HG03457 (cell line): ENCODE data around the gene MBL2.

Experiments
- ATAC-seq: cut with Tn5 transposase; IDR thresholded peaks from one replicate; pipeline ENCODE4 v1.9.1; 2021; ENCODE audit warnings: moderate number of reproducible peaks; ENCODE audit not compliant: unreplicated experiment

MBL2 gene

DNA sequence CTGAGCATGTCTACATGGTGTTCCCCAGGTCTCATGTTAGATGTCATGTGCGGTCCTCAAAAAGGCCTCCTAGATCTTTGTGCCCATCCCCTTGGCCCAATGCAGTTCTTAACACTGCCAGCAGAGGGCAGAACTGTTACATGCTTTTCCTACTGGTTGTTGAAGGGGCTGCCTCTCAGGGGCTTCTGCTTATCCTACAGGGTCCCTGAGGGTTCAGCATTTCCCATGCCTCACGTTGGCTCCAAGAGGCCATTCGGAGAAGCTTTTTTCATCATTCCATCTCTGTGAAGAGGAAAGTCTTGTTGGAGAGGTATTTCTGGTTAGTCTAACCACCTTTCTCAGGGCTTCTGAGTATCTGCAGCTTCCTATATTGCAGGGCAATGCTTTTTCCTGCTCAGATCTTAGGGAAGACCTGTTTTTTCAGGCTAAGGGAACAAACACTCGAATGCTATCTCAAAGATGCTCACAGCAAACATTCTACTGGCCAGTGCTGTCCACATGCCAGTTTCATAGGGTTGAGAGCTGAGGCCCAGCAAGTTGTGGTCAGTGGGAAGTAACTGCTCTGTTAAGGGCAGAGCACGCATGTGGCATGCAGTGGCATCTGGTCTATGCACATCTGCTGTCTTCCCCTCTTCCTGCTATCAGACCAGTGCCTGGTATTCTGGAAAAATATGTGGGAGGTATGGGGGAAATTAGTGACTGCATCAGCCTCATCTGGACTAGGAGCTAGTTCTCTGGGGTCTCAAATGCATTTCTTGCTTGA lies 31.5 kb downstream of the MBL2 start:
- no peak for ATAC-seq

DNA sequence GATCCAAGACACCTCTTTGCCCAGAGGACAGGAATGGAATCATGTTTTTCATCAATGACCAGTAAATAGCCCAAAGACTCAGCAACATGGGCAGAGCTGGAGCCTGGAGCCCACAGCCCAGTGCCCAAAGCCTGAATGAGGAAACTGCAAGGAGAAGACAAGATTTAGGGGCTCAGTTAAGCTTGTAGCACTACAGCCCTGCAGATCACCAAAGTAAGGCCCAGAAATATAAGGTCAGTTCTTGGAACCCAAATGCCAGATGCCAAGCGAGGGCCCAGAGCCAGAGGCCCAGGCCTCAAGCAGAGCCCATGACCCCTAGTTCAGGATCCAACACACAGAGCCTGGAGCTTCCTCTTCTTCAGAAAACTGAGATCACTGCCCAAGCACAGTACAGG lies 32.4 kb downstream of the MBL2 start:
- ATAC-seq, result no peak

DNA sequence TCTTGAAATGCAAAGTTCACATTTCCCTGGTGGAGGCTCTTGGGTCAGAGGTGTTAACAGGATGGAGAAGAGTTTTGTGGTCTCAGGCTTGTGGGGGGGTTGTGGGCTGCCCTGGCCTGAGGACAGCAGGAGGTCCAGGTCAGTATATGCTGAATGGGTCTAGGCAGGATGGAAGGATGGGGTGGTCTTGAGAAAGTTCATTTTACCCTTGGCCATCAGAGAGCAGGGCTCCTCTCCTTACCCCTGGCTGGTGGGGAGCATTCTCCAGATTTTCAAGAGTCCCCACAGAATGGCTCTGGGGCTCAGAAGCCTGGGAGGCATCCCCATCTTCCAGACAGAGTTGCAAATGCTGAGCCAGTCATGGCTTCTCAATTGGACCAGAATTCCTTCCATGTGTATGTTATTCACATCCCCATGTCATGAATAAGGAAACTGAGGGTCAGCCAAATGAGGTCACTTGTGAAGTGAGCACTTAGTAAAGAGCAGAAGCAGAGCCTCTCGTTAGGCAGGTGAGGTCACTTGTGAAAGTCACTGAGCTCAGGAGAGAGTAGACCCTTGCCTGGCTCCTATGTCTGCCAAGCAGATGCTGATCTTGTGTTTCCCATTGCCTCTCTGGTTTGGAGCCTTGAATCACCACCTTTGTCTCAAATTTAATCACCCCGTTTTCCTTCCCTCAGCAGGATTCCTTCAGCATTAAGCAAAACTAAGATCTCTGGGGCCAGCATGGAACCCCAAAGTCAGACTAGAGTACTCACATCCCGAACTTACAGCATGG lies 33.0 kb downstream of the MBL2 start:
- ATAC-seq, result no peak

DNA sequence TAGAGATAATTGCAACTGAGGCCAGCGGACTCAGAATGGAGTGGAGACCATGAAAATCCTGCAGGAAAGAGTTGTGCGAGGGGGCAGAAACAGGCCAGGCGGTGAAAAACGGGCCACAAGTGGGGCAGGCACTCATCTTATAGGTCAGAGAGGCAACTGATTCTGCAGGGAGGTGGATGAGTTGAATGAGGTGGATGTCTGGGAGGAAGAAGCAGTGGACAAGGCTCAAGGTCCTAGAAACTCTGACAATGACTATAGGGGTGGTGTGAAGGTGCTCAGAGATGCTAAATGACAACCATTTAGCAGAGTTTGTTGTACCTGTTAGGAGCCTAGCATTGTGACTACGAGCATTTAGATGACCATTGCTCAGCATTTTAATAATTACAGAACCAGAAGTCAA lies 33.6 kb downstream of the MBL2 start:
- ATAC-seq, result no peak

DNA sequence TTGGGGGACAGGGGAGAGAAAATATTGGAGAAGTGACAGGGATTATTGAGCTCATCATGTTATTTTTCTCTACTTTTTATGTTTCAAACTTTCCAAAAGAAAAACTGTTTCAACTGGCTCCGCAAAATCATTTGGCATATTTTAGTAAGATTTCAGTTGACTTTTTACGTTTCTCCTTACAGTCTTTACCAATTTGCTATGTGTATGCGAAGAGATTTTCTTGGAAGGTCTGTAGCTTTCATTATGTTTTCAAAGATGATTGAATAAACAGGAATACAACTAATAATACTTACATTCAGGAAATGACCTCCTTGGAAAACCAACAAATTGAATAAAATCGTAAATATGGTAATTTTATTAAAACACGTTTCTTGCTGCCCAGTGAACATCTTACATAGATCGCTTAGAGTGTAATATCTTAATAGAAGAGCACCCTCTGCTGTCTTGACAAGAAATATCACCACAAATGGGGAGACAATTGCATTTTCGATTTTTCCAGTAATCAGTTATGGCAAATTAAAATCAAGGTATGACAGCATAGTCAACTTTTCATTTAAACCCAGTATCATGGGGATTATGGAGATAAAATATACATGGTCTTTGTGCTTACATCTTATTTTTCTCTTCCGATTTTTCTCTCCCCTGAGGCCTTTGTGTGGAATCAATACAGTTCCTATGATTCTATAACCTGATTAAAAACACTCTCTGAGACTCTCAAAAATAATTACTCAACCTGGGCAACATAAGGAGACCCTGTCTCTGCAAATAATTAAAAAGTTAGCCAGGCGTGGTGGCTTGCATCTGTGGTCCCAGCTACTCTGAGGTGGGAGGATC lies 43.1 kb downstream of the MBL2 start:
- no peak for ATAC-seq

DNA sequence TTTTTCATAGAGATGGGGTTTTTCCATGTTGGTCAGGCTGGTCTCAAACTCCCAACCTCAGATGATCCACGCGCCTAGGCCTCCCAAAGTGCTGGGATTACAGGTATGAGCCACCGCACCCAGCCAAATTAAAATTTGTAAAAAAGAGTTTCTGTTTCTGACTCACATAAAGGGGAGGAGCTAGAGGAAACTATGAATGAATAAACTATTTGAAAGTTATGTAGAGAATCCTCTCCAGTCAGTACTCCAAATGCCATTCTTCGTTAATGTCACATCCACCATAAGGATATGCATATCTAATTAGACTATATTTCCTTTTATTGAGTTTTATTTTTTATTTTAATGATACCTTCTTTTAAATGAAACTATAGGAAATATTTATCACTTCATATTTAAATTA lies 52.6 kb downstream of the MBL2 start:
- ATAC-seq, result no peak
